Measurements from ENCODE around the gene ANKRD16. TPM values are rescaled to one million over a fixed set of nuclear protein-coding genes. Genes with fewer than 3 reads are reported as not detected.

ANKRD16 gene
- total and polyA plus RNA-seq, 2 of the 13 experiments (the other 11 are each of a cell fraction or from before 2014, with no cell fraction given) = 8.0 to 11.4 TPM

DNA sequence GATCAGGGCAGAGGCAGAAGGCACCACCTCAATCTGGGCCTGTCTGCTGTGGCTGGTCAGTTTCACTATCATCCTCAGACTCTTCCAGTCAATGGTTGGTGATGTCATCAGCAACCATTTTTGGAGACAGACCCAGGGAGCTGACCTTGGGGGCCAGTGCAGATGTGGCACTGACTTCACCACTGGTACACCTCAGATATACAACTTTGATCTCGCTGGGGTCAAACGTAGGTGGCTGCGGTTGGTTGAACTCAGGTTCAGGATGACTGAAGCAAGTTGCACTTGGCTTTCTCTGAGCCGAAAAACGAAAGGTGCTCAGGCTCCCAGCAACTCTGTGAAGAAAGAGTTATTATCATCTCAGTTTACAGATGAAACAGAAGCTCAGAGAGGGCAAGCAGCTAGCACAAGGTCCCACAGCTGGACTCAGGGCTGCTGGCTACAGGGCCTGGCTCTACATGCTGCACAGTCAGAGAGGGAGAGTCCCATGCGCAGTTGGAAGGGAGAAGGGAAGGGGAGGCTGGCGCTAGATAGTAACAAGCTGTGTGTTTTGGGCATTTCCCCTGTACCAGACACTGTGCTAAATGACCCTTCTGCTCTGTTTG is 27.2 kb downstream of the ANKRD16 start (continued):
- TF ChIP-seq ZNF33A (CRISPR knock-in tag; IDR thresholded peaks at IDR 0.05; ENCODE audit: borderline replicate concordance) (no peak), MXD3 (CRISPR knock-in tag; IDR thresholded peaks at IDR 0.05) (no peak), JUND (CRISPR knock-in tag; IDR thresholded peaks at IDR 0.05) (no peak), PREB (CRISPR knock-in tag; IDR thresholded peaks at IDR 0.05) (no peak), NR2C2 (CRISPR knock-in tag; IDR thresholded peaks at IDR 0.05; ENCODE audit: borderline replicate concordance) (no peak), ASH2L (IDR thresholded peaks at IDR 0.05; ENCODE audit: insufficient read length, low read depth, low read length) (no peak), FOXA3 (CRISPR knock-in tag; IDR thresholded peaks at IDR 0.05) (0 out of 2 replicates have a peak, but pooled peaks have one; percentile 0), ZNF547 (CRISPR knock-in tag; IDR thresholded peaks at IDR 0.05) (no peak), GATAD2A (CRISPR knock-in tag; IDR thresholded peaks at IDR 0.05) (no peak), MEF2D (CRISPR knock-in tag; IDR thresholded peaks at IDR 0.05) (no peak), CC2D1A (CRISPR knock-in tag; IDR thresholded peaks at IDR 0.05) (no peak), FOXC1 (CRISPR knock-in tag; IDR thresholded peaks at IDR 0.05; ENCODE audit: borderline replicate concordance) (no peak), RFX1 (IDR thresholded peaks at IDR 0.05) (no peak), HDAC6 (IDR thresholded peaks at IDR 0.05; ENCODE audit: low read depth, low read length) (no peak), HIVEP1 (CRISPR knock-in tag; IDR thresholded peaks at IDR 0.05) (no peak), ZGPAT (CRISPR knock-in tag; IDR thresholded peaks at IDR 0.05) (no peak), JUNB (CRISPR knock-in tag; IDR thresholded peaks at IDR 0.05; ENCODE audit: borderline replicate concordance) (no peak), NCOA2 (CRISPR knock-in tag; IDR thresholded peaks at IDR 0.05) (no peak), KLF13 (CRISPR knock-in tag; IDR thresholded peaks at IDR 0.05) (no peak), ZNF782 (CRISPR knock-in tag; IDR thresholded peaks at IDR 0.05; ENCODE audit: borderline replicate concordance) (no peak), RARA (CRISPR knock-in tag; IDR thresholded peaks at IDR 0.05) (peak; percentile 61; the same call in 1 of the 2 replicates)
- TF ChIP-seq, protein P1, sequence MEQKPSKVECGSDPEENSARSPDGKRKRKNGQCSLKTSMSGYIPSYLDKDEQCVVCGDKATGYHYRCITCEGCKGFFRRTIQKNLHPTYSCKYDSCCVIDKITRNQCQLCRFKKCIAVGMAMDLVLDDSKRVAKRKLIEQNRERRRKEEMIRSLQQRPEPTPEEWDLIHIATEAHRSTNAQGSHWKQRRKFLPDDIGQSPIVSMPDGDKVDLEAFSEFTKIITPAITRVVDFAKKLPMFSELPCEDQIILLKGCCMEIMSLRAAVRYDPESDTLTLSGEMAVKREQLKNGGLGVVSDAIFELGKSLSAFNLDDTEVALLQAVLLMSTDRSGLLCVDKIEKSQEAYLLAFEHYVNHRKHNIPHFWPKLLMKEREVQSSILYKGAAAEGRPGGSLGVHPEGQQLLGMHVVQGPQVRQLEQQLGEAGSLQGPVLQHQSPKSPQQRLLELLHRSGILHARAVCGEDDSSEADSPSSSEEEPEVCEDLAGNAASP (CRISPR knock-in tag; IDR thresholded peaks at IDR 0.05; ENCODE audit: borderline replicate concordance) = no peak
- TF ChIP-seq, protein P2, sequence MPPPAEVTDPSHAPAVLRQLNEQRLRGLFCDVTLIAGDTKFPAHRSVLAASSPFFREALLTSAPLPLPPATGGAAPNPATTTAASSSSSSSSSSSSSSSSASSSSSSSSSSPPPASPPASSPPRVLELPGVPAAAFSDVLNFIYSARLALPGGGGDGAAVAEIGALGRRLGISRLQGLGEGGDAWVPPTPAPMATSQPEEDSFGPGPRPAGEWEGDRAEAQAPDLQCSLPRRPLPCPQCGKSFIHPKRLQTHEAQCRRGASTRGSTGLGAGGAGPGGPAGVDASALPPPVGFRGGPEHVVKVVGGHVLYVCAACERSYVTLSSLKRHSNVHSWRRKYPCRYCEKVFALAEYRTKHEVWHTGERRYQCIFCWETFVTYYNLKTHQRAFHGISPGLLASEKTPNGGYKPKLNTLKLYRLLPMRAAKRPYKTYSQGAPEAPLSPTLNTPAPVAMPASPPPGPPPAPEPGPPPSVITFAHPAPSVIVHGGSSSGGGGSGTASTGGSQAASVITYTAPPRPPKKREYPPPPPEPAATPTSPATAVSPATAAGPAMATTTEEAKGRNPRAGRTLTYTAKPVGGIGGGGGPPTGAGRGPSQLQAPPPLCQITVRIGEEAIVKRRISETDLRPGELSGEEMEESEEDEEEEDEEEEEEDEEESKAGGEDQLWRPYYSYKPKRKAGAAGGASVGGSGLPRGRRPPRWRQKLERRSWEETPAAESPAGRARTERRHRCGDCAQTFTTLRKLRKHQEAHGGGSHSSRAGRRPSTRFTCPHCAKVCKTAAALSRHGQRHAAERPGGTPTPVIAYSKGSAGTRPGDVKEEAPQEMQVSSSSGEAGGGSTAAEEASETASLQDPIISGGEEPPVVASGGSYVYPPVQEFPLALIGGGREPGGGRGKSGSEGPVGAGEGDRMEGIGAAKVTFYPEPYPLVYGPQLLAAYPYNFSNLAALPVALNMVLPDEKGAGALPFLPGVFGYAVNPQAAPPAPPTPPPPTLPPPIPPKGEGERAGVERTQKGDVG (CRISPR knock-in tag; IDR thresholded peaks at IDR 0.05; ENCODE audit: borderline replicate concordance) = no peak
